ENCODE measurements around the gene COL11A1.

COL11A1 gene

GRCh38 chr1:102967786-102968185 lies 140.5 kb downstream of the COL11A1 start:
- TF ChIP-seq POLR2AphosphoS5 (IDR thresholded peaks at IDR 0.05; ENCODE audit: low read depth, low read length) (no peak), SIN3A (IDR thresholded peaks at IDR 0.05; ENCODE audit: borderline replicate concordance, insufficient read depth, low read length) (no peak), TAF1 (IDR thresholded peaks at IDR 0.05; ENCODE audit: borderline replicate concordance, insufficient read depth, low read length) (no peak), FOXP2 (optimal IDR thresholded peaks at IDR 0.05; ENCODE audit: borderline replicate concordance, extremely low read depth, extremely low read length, insufficient read depth) (no peak), REST (IDR thresholded peaks at IDR 0.05; ENCODE audit: insufficient read depth in 1 of 2, low read depth in 2 of 2, low read length in 2 of 2) (no peak)

- TF ChIP-seq SIN3A (IDR thresholded peaks at IDR 0.05; ENCODE audit: borderline replicate concordance, insufficient read depth, low read length) (no peak), POLR2AphosphoS5 (IDR thresholded peaks at IDR 0.05; ENCODE audit: low read depth, low read length) (no peak), FOXP2 (optimal IDR thresholded peaks at IDR 0.05; ENCODE audit: borderline replicate concordance, extremely low read depth, extremely low read length, insufficient read depth) (no peak), REST (IDR thresholded peaks at IDR 0.05; ENCODE audit: insufficient read depth in 1 of 2, low read depth in 2 of 2, low read length in 2 of 2) (no peak), TAF1 (IDR thresholded peaks at IDR 0.05; ENCODE audit: borderline replicate concordance, insufficient read depth, low read length) (no peak)
Observed at GRCh38 chr1:102961549-102961948, 146.8 kb downstream of the COL11A1 start.

GRCh38 chr1:102954576-102954975 lies 153.7 kb downstream of the COL11A1 start:
- TF ChIP-seq POLR2AphosphoS5 (IDR thresholded peaks at IDR 0.05; ENCODE audit: low read depth, low read length) (no peak), TAF1 (IDR thresholded peaks at IDR 0.05; ENCODE audit: borderline replicate concordance, insufficient read depth, low read length) (no peak), FOXP2 (optimal IDR thresholded peaks at IDR 0.05; ENCODE audit: borderline replicate concordance, extremely low read depth, extremely low read length, insufficient read depth) (no peak), REST (IDR thresholded peaks at IDR 0.05; ENCODE audit: insufficient read depth in 1 of 2, low read depth in 2 of 2, low read length in 2 of 2) (no peak)

- no peak for TF ChIP-seq SIN3A (IDR thresholded peaks at IDR 0.05; ENCODE audit: borderline replicate concordance, insufficient read depth, low read length)
- no peak for TF ChIP-seq REST (IDR thresholded peaks at IDR 0.05; ENCODE audit: insufficient read depth in 1 of 2, low read depth in 2 of 2, low read length in 2 of 2)
- no peak for TF ChIP-seq FOXP2 (optimal IDR thresholded peaks at IDR 0.05; ENCODE audit: borderline replicate concordance, extremely low read depth, extremely low read length, insufficient read depth)
- TF ChIP-seq POLR2AphosphoS5 (IDR thresholded peaks at IDR 0.05; ENCODE audit: low read depth, low read length): no peak
Observed at GRCh38 chr1:102952400-102952799, 155.9 kb downstream of the COL11A1 start.

GRCh38 chr1:102942324-102942723 lies 166.0 kb downstream of the COL11A1 start:
- no peak for TF ChIP-seq TAF1 (IDR thresholded peaks at IDR 0.05; ENCODE audit: borderline replicate concordance, insufficient read depth, low read length)
- TF ChIP-seq SIN3A (IDR thresholded peaks at IDR 0.05; ENCODE audit: borderline replicate concordance, insufficient read depth, low read length): no peak
- TF ChIP-seq FOXP2 (optimal IDR thresholded peaks at IDR 0.05; ENCODE audit: borderline replicate concordance, extremely low read depth, extremely low read length, insufficient read depth): no peak
- TF ChIP-seq POLR2AphosphoS5 (IDR thresholded peaks at IDR 0.05; ENCODE audit: low read depth, low read length): no peak
- TF ChIP-seq REST (IDR thresholded peaks at IDR 0.05; ENCODE audit: insufficient read depth in 1 of 2, low read depth in 2 of 2, low read length in 2 of 2): no peak
